NCI-H748 (cell line): ENCODE measurements around the gene ZDHHC8.

Experiments used
- DNase-seq: peaks from one replicate; lab custom pipeline; 2025; ENCODE audit not compliant: unreplicated experiment; lab: John Stamatoyannopoulos, UW

Gene ZDHHC8

DNA sequence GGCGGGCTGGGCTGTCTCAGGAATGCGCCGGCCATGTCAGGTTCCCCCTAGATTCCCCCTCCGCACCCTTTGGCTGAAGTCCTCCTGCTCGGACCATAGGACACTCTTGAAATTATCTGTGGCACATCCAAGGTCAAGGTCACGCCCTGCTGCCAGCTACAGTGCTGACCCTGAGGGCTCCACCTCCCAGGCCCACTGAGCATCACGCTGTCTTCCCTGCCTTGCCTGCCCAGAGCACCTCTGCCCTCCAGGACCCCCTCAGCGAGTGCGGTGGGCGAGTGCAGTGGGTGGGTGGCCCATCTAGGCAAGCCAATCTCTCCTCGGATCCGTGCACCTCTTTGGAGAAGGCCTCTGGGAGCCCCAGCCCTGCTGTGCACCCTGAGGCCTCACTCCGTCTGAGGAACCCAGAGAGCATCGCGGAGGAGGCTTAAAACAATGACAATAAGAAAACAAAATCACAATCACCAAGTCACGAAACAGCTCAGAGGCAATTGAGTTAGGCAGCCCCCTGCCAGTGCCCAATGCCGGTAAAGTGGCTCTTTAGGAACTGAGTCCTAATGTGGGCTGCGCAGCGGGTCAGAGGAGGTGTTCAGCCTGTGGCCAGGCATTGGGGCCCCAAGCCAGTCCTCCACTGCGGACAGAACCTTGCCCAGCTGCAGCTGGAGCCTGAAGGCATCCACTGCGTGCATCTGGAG is 45.8 kb downstream of the ZDHHC8 start:
- no peak for DNase-seq

DNA sequence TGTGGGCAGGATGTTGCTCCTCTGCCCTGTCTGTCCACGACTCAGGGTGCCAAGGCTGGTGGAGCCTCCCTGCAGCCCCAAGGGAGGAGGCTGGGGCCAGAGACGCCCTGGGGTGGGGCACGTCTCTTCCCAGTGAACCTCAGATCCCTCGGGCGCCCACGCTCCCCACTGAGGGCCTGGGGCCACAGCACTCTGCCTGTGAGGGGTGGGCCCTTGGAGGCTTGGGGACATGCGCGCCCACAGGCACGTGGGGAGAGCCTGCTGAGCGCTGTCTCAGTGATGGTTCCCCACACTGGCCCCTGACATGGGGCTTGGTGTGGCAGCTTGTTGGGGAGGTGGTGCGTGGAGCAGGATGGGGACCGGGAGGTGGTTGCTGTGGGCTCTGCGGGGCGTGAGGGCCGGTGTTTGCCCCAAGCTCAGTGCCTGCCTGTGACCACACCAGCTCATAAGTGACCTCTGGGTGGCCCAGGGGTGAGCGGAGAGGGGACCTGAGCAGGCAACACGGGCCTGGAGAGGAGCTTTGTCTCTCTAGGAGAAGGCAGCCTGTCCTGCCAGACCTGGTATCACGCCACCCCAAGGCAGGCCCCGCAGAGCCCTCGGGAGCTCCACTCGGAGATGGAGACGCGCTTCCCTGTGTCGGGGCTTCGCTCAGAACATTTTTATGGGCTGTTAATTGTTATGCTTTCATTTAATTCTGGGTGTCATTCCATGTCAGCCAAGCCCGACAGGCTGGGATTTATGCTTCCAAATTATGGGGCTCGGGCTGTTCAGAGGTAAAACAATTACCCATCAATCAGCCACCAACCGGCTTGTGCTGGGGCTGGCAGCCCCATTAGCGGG is 46.7 kb downstream of the ZDHHC8 start:
- no peak for DNase-seq

DNA sequence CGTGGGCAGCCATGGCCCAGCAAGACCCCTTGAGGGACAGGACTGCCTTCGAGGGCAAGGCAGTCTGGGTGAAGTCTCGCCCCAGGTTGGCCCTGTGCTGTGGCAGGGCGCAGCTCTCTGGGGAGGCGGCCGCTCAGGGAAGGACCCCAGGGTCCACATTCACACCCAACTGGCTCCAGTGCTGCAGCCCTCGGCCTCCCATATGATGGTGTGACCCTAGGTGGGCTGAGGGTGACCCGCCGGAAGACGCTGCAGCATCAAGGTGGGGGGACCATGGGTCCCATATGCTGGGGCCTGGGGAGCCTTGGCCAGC is 47.3 kb downstream of the ZDHHC8 start:
- no peak for DNase-seq

DNA sequence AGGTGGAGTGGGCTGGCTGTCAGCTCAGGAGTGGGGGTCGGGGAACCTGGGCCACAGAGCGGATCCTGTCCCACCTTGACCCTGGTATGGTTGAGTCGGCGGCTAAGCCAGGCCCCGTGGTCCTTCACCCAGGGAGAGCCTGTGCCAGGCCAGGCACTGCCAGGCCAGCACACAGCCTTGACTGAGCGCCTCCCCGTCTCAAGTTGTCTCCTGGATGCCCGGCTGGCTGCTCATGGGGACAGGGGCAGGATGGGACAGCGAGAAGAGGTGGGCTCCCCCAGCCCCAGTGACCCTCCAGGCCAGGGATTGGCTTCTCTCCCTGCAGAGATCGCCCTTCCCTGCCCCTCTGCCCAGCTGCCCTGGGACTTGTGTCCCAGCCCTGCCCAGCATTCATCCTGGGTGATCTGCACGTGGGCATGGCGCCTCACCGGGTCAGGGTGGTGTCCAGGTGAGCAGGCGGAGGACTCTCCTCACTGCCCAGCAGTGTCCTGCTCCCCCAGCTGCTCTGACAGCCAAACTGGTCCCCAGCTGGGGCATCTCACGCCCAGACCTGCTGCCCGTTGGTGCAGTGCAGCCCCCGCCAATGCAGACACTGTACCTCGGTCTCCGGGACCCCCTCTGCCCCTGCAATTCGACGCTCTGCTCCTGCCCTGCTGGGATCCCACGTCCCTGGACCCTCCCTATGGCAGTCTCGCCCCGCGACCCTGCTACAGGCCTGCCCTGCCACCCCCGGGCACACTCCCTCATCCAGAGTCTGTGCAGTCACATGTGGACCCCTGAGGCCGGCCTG is 48.0 kb downstream of the ZDHHC8 start:
- no peak for DNase-seq

DNA sequence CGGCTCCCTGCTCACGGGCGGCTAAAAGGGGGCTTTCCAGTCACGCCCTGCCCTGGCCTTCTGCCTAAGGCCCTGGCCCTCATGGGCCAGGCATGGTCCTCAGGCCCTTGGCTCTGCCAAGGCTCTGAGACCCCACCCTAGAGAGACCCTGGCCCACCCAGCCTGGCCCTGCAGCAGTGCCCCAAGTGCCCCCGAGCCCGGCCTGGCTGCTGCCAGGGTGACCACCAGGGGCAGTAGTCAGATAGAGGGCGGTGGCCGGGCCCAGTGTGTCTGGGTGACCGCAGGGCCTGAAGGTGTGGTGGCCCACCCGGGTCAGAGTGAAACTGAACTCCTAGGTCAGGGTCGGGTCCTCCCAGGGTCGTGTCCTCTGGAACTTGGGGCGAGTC is 48.6 kb downstream of the ZDHHC8 start:
- no peak for DNase-seq

DNA sequence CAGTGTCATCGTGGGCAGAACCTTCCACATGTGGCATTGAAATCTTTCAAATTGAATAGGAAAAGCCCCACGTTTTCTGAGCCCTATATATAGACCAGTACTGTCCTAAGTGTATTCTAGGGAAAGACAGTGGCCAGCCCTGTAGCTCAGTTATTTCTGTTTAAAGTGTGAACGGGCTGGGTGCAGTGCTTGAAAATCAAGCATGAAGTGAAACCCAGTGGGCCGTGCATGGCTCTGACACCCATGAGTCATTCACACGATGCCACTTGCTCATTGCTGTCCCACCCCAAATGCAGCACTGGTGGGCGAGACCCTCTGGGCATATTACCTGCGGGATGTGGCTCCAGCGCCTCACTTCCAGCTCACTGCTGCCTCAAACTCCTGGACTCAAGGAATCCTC is 49.0 kb downstream of the ZDHHC8 start:
- no peak for DNase-seq

DNA sequence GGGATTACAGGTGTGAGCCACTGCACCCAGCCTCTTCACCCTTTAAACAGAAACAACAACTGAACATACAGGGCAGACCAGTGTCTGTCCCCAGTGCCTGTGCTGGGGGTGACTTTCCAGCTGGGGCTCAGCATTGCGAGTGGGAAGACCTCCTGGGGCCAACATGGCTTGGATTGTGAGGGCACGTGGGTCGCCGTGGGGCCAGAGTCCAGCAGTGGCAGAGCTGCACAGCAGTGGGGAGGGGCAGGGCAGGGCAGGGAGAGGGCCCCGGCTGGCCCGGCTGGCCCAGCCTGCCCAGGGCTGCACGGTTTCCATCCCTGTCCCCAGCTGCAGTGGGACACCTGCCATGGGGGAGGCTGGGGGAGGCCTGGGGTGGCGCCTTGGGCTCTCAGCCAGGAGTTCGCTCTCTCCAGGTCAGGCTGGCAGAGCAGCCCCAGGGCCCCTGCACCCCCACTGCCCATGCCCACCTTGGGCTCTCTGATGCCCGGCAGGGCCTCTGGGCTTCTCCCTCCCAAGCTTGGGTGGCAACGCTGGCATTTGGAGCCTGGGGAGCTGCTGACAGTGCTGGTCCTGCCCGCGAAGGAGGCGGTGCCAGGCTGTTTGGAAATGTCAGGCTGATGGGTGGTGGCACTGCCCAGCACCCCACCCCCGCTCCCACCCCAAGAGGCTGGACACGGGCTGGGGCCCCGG is 49.7 kb downstream of the ZDHHC8 start:
- no peak for DNase-seq

DNA sequence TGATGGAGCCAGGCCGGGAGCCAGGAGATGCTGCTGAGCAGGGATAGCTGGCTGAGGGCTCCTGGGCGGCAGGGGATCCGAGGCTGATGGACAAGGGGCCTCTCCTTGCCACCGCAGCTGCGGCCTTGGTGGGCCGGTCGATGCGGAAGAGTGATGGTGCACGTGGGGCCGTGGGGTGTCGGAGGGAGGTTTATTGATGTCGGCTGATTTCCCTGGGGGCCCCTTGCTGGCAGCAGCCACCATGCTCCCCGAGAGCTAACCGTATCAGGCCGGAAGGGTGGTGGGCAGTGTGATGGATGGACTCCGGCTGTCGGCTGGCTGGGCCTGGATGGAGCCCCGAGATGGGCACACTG is 50.3 kb downstream of the ZDHHC8 start:
- no peak for DNase-seq

DNA sequence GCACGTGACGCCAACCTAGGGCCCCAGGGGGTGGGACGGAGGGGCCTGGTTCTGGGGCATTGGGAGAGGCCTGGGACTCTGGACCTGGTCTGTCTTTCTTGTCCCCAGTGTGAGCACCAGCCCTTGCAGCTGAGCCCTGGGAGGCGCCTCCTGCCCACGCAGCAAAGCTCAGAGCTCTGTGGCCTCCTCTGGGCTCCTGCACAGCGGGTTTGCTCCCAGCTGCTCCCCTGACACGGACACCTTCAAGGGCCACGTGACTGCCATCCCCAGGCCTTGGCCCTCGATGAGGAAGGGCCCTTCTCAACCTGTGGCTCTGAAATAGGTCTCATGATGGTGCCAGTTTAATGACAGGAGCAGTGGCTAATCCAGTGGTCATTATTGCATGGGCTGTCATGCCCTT is 50.8 kb downstream of the ZDHHC8 start:
- DNase-seq = no peak

DNA sequence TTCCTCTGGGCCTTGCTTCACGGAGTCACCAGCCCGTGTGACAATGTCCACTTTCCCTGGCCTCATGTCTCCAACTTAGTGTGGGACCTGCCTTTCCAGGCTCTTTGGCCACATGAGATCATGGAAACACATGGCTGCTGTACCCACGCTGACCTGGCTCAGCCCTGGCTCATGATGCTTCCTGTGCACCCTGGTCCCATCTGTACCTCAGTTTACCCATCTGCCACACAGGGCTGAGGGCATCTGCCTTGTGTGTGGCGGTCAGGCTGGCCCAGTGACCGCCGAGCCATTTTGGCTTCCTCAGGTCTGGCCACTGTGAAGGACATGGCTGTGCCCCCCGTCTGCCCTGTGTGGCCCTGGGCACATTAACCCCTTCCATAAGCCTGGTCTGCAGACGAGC is 51.5 kb downstream of the ZDHHC8 start:
- DNase-seq = no peak

DNA sequence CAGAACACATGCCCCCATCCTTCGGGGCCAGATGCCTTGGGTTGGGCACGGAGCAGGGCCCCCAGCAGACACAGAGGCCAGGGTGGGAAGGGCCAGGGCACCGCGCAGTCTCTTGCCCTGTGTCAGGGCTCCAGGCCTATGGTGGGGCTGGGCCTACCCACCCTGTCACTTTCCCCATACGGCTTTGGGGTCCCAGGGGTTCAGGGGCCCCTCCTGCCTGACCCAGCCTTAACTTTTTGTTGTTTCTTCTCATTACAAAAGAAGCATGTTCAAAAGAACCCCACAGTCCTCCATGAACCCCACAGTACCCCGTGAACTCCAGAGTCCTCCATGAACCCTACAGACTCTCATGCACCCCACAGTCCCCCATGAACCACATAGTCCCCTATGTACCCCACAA is 52.2 kb downstream of the ZDHHC8 start:
- no peak for DNase-seq

DNA sequence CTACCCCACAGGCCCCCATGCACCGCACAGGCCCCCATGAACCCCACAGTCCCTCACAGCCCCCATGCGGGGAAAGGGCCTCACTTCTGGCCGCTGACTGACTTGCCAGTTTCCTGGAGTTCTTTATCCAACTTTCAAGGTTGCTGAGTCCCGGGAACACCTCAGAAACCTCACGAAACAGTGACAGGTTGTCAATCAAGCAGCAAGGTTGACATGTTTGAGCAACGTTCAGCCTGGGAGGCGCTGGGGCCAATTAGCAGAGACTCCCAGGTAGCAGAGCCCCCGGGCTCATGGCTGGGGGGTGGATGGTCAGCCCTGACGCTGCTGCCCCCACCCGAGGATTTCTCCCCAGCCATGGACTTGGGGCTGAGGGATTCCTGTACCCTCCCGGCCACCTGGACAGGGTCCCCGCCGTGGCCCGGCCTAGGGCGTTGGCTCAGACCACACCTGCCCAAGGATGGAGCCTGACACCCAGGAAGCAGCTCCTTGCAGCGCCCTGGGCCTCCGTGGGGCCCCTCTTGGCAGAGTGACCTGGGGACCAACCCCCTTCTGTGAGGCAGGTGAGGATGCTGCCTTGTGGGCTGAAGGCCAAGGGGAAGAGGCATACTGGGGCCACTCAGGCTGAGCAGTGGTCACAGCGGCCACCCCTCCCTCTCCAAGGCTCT is 53.0 kb downstream of the ZDHHC8 start:
- DNase-seq = no peak

DNA sequence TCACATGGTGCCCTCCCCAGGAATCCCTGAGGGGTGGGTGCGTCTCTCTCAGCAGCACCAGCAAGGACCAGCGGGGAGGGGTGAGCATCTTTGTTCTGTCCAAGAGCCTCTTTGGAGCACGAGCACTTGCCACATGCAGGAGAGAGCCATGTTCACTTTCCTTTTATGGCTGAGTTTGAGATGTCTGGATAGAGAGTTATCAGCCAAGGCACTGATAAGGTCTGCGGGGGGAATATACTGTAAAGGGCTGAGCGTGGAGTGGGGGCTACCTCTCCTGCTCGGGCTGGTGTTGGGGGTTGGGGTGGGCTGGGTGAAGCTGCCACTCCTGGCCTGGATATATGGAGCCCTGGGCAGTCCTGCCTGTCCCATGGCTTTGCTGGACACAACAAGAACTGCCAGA is 54.1 kb downstream of the ZDHHC8 start:
- no peak for DNase-seq

DNA sequence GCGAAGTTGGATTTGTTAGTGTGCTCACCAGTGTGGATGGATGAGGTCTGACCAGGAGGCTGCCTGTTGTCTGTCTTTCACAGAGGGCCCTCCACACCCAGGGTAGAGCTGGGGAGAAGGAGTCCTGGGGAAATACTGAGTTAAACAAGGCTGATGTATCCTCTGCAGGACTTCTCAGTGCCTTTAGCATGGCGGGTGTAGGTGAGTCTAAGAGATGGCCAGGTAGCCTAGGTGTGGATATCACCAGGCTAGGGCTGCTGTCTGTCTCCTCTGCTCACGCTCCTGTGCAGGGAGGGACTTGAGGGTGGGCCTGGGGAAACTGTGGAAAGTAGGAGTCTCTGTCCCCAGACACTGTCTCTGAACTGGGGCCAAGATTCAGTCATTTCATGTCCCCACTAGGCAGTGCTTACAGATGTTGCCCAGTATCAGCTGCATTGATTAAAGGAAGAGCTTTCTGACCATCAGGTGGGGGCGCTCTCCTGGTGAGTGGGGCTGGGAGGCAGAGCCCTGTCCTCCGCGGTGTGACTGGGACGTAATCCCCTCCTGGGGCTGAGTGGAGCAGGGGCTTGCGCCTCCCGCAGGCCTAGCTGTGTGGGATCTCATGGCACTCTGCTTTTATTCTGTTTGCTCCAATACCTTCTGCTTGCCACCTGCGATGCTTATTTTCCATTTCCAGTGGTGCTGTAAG is 54.7 kb downstream of the ZDHHC8 start:
- DNase-seq = peak; percentile 2

DNA sequence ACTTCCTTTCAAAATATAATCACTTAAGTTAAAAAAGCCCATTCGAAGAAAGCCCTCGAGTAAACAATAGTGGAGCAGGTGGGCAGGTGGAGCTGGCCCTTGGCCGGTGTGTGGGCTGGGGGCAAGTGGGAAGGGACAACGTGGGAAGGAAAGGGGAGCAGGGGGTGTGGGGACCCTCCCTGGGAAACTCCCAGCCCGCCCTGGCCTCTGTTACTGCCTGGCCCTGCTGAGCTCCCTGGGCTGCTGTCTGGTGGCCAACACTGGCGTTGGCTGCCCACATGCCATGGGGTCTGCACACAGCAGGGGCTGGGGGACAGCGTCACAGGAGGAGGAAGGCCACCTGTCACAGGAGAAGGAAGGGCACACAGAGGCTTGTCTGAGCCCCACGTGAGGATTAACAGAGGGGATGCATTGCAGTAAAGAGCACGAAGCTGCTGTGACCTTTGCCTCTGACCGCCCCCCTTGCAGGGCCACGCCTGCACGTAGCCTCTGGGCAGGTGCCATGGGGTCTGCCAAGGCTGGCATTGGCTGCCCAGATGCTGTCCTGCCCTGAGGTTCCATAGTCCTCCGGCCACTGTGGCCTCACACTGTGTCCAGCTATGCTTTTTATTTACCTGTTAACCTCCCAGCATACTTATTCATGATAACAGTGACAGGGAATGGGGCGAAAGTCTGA is 55.4 kb downstream of the ZDHHC8 start:
- no peak for DNase-seq

DNA sequence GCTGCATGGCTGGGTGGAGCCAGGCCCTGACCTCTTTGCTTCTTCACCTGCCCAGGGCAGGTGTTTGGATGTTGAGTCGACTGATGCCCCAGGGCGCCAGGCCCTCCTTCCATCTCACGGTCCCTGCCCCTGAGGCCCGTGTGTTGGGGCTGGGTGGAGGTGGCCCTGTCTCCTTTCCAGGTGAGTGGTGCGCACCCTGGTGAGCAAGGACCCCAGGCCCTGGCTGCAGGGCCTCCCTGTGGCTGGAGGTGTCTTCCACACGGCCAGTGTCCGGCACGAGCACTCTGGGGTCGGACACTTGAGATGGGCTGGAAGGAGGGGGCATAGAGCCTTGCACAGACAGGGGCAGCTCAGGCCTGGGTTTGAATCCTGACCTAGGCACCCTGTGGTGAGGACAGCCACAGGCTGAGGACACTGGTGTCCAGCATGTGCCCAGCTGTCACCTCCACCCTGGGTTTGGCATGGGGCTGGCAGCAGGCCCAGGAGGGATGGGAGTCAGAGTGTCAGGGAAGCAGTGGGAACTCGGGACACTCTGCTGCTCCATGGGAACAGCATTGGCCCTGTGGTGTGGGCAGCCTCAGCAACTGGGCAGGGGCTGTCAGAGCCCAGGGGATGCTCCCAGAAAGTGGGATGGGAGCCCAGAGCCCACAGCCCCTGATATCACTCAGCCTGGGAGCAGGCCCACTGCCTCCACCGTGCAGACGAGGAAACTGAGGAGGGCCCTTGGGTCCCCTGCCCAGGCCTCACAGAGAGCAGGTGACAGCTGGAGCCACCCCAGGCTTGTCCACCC is 56.4 kb downstream of the ZDHHC8 start:
- no peak for DNase-seq

DNA sequence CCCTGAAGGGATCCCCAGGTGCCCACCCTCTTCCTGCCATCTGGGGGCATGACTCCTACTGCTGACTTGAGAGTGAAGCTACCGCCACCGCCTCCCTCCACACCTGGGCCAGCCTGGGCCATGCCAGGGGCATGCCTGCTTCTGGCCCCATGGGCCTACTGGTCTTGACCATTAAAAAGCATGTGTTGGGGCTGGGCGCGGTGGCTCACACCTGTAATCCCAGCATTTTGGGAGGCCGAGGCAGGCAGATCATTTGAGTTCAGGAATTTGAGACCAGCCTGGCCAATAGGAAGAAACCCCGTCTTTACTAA is 56.9 kb downstream of the ZDHHC8 start:
- DNase-seq = no peak

DNA sequence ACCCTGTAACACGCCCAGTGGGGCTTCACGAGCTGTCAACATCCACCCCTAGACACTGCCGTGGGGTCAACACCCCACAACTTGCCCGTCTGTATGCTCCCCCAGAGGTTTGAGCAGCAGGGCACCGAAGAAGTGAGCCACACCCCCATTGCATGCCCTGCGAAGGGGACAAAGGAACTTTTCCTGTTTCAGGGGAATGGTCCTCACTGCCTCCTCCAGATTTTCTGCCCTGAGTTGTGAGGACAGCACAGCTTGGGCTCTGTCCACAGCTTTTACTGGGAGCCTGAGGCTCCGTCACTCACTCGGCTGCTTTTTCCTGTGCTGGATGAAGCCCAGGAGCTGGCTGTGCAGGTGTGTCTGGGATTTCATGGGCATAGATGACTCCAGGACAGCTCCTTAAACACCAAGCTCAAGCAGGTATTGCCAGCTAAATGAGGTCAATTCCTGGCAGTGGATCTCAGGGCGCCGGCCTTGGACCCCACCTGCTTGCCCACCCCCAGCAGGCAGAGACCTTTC is 59.5 kb downstream of the ZDHHC8 start:
- DNase-seq = no peak

DNA sequence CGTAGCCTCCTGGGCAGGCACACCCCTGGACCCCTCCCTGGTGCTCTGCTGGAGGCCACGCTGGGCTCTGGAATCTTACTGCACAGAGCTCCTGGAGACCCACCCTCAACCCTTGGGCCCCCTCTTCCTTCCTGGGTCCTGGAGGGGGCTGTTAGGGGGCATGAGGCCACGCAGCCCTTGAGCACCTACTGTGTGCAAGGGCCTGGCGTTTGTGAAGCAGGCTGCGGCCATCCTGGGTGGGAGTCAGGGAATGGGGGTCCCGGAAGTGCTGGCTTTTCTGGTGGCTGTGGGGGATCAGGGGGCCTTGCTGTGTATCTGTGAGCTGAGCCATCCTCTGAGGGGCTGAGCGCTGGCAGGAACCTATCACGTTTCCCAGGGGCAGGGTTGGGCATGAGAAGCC is 60.2 kb downstream of the ZDHHC8 start:
- no peak for DNase-seq
